ENCODE measurements around the gene OR5AN1.
"Not testable (repeated sequence)": the region's sequence is repeated elsewhere in the genome, so short reads cannot be mapped to it uniquely, and the experiment has no call there.

Gene OR5AN1

GRCh38 chr11:59358020-59358419 lies 675 bp upstream of the OR5AN1 start:
- Histone ChIP-seq H3K27ac (ENCODE audit: insufficient read depth in 1 of 2, low read depth in 1 of 2, low read length in 2 of 2, poor library complexity in 1 of 2, severe bottlenecking in 2 of 2) (no peak overlapping the region), H3K27me3 (replicated peaks in 2 of 5; ENCODE audit: control insufficient read depth in 4 of 5, insufficient read depth in 5 of 5, low read length in 4 of 5) (no peaks in the 10 kb centered on the region), H3K4me3 (ENCODE audit: control insufficient read depth in 1 of 7, extremely low read depth in 1 of 7, insufficient read depth in 4 of 7, low read depth in 2 of 7, low read length in 6 of 7) (no peak overlapping the region), H3K4me1 (ENCODE audit: control extremely low read depth in 1 of 4, control insufficient read depth in 4 of 4, insufficient read depth in 4 of 4, low read length in 3 of 4) (no peaks in the 10 kb centered on the region), H3K36me3 (ENCODE audit: control insufficient read depth in 4 of 4, insufficient read depth in 4 of 4, low read length in 3 of 4) (no peaks in the 10 kb centered on the region), H3K9me3 (ENCODE audit: control extremely low read depth in 1 of 5, control insufficient read depth in 4 of 5, insufficient read depth in 2 of 5, low read depth in 1 of 5, low read length in 4 of 5) (no peaks in the 10 kb centered on the region)
- CTCF ChIA-PET, result no interaction called here
- DNase-seq, result no peak
- POLR2A ChIA-PET, result no interaction called here

- Histone ChIP-seq H3K9me3 (ENCODE audit: control extremely low read depth in 1 of 5, control insufficient read depth in 4 of 5, insufficient read depth in 2 of 5, low read depth in 1 of 5, low read length in 4 of 5) (peaks cover 0 to 8% (median 2%) of the 10 kb centered on the region in 5 experiments), H3K4me3 (ENCODE audit: control insufficient read depth in 1 of 7, extremely low read depth in 1 of 7, insufficient read depth in 4 of 7, low read depth in 2 of 7, low read length in 6 of 7) (no peak overlapping the region), H3K27me3 (replicated peaks in 2 of 5; ENCODE audit: control insufficient read depth in 4 of 5, insufficient read depth in 5 of 5, low read length in 4 of 5) (no peaks in the 10 kb centered on the region), H3K27ac (ENCODE audit: insufficient read depth in 1 of 2, low read depth in 1 of 2, low read length in 2 of 2, poor library complexity in 1 of 2, severe bottlenecking in 2 of 2) (no peak overlapping the region), H3K36me3 (ENCODE audit: control insufficient read depth in 4 of 4, insufficient read depth in 4 of 4, low read length in 3 of 4) (no peaks in the 10 kb centered on the region), H3K4me1 (ENCODE audit: control extremely low read depth in 1 of 4, control insufficient read depth in 4 of 4, insufficient read depth in 4 of 4, low read length in 3 of 4) (peaks cover 0 to 22% (median 16%) of the 10 kb centered on the region in 4 experiments)
- peak in 2 of 3 donors; percentile 35 to 46 for DNase-seq
- ChIA-PET CTCF (interaction anchor here (1.1 kb wide), 1 partner anchor 45 kb away, joined by 3 read pairs; no protein-coding TSS in a partner anchor), POLR2A (no interaction called here)
These were observed 6.7 kb downstream of the OR5AN1 start for GRCh38 chr11:59365232-59366018.

- peak; percentile 30 to 83 (median 77) for DNase-seq
- Histone ChIP-seq H3K36me3 (ENCODE audit: control insufficient read depth in 4 of 4, insufficient read depth in 4 of 4, low read length in 3 of 4) (no peaks in the 10 kb centered on the region), H3K4me3 (ENCODE audit: control insufficient read depth in 1 of 7, extremely low read depth in 1 of 7, insufficient read depth in 4 of 7, low read depth in 2 of 7, low read length in 6 of 7) (peak overlapping the region in 2 of 7 experiments; percentile 14 to 38), H3K27me3 (replicated peaks in 2 of 5; ENCODE audit: control insufficient read depth in 4 of 5, insufficient read depth in 5 of 5, low read length in 4 of 5) (no peaks in the 10 kb centered on the region), H3K9me3 (ENCODE audit: control extremely low read depth in 1 of 5, control insufficient read depth in 4 of 5, insufficient read depth in 2 of 5, low read depth in 1 of 5, low read length in 4 of 5) (peaks cover 2 to 22% (median 5%) of the 10 kb centered on the region in 5 experiments), H3K27ac (ENCODE audit: insufficient read depth in 1 of 2, low read depth in 1 of 2, low read length in 2 of 2, poor library complexity in 1 of 2, severe bottlenecking in 2 of 2) (no peak overlapping the region), H3K4me1 (ENCODE audit: control extremely low read depth in 1 of 4, control insufficient read depth in 4 of 4, insufficient read depth in 4 of 4, low read length in 3 of 4) (peaks cover 0 to 22% (median 16%) of the 10 kb centered on the region in 4 experiments)
- CTCF ChIA-PET, result no interaction called here
- POLR2A ChIA-PET, result no interaction called here
- 21% methylated on average over 6 of the region's 8 CpGs for WGBS (ENCODE audit: insufficient coverage)
These were observed 9.7 kb downstream of the OR5AN1 start for GRCh38 chr11:59368238-59369022.

GRCh38 chr11:59372324-59372723 lies 13.6 kb downstream of the OR5AN1 start:
- H3K9me3 ChIP-seq (ENCODE audit: control extremely low read depth in 1 of 5, control insufficient read depth in 4 of 5, insufficient read depth in 2 of 5, low read depth in 1 of 5, low read length in 4 of 5), result peaks cover 2 to 23% (median 5%) of the 10 kb centered on the region in 5 experiments
- H3K27me3 ChIP-seq (replicated peaks in 2 of 5; ENCODE audit: control insufficient read depth in 4 of 5, insufficient read depth in 5 of 5, low read length in 4 of 5); DNase-seq; H3K27ac ChIP-seq (ENCODE audit: insufficient read depth in 1 of 2, low read depth in 1 of 2, low read length in 2 of 2, poor library complexity in 1 of 2, severe bottlenecking in 2 of 2); CTCF ChIA-PET; POLR2A ChIA-PET; H3K4me3 ChIP-seq (ENCODE audit: control insufficient read depth in 1 of 7, extremely low read depth in 1 of 7, insufficient read depth in 4 of 7, low read depth in 2 of 7, low read length in 6 of 7); H3K36me3 ChIP-seq (ENCODE audit: control insufficient read depth in 4 of 4, insufficient read depth in 4 of 4, low read length in 3 of 4): not testable (repeated sequence)
- WGBS (ENCODE audit: insufficient coverage), result 61% methylated on average over 3 of the region's 3 CpGs
- peaks cover 0 to 22% (median 16%) of the 10 kb centered on the region in 4 experiments for H3K4me1 ChIP-seq (ENCODE audit: control extremely low read depth in 1 of 4, control insufficient read depth in 4 of 4, insufficient read depth in 4 of 4, low read length in 3 of 4)

- Histone ChIP-seq H3K4me1 (ENCODE audit: control extremely low read depth in 1 of 4, control insufficient read depth in 4 of 4, insufficient read depth in 4 of 4, low read length in 3 of 4) (no peaks in the 10 kb centered on the region), H3K4me3 (ENCODE audit: control insufficient read depth in 1 of 7, extremely low read depth in 1 of 7, insufficient read depth in 4 of 7, low read depth in 2 of 7, low read length in 6 of 7) (no peak overlapping the region), H3K27me3 (replicated peaks in 2 of 5; ENCODE audit: control insufficient read depth in 4 of 5, insufficient read depth in 5 of 5, low read length in 4 of 5) (no peaks in the 10 kb centered on the region), H3K36me3 (ENCODE audit: control insufficient read depth in 4 of 4, insufficient read depth in 4 of 4, low read length in 3 of 4) (no peaks in the 10 kb centered on the region), H3K9me3 (ENCODE audit: control extremely low read depth in 1 of 5, control insufficient read depth in 4 of 5, insufficient read depth in 2 of 5, low read depth in 1 of 5, low read length in 4 of 5) (peaks cover 0 to 9% (median 3%) of the 10 kb centered on the region in 5 experiments), H3K27ac (ENCODE audit: insufficient read depth in 1 of 2, low read depth in 1 of 2, low read length in 2 of 2, poor library complexity in 1 of 2, severe bottlenecking in 2 of 2) (no peak overlapping the region)
- POLR2A ChIA-PET, result no interaction called here
- DNase-seq, result peak in 1 of 3 donors; percentile 10
- no CpG with 5 or more reads among the region's 2 CpGs for WGBS (ENCODE audit: insufficient coverage)
- CTCF ChIA-PET, result interaction anchor here (1.0 kb wide), 1 partner anchor 11 kb away, joined by 3 read pairs; no protein-coding TSS in a partner anchor
These were observed 21.8 kb downstream of the OR5AN1 start for GRCh38 chr11:59380263-59381059.

- H3K36me3 ChIP-seq (ENCODE audit: control insufficient read depth in 4 of 4, insufficient read depth in 4 of 4, low read length in 3 of 4), result no peaks in the 10 kb centered on the region
- no peaks in the 10 kb centered on the region for H3K9me3 ChIP-seq (ENCODE audit: control extremely low read depth in 1 of 5, control insufficient read depth in 4 of 5, insufficient read depth in 2 of 5, low read depth in 1 of 5, low read length in 4 of 5)
- no peak for DNase-seq
- H3K4me3 ChIP-seq (ENCODE audit: control insufficient read depth in 1 of 7, extremely low read depth in 1 of 7, insufficient read depth in 4 of 7, low read depth in 2 of 7, low read length in 6 of 7), result no peak overlapping the region
- ChIA-PET CTCF (no interaction called here), POLR2A (no interaction called here)
- H3K27ac ChIP-seq (ENCODE audit: insufficient read depth in 1 of 2, low read depth in 1 of 2, low read length in 2 of 2, poor library complexity in 1 of 2, severe bottlenecking in 2 of 2), result no peak overlapping the region
- no peaks in the 10 kb centered on the region for H3K4me1 ChIP-seq (ENCODE audit: control extremely low read depth in 1 of 4, control insufficient read depth in 4 of 4, insufficient read depth in 4 of 4, low read length in 3 of 4)
- H3K27me3 ChIP-seq (replicated peaks in 2 of 5; ENCODE audit: control insufficient read depth in 4 of 5, insufficient read depth in 5 of 5, low read length in 4 of 5), result no peaks in the 10 kb centered on the region
These were observed 35.5 kb downstream of the OR5AN1 start for GRCh38 chr11:59394186-59394585.

All from common myeloid progenitor, CD34-positive (primary cell).